ENCODE measurements around the gene RHEB. TPM values are rescaled to one million over a fixed set of nuclear protein-coding genes. Genes with fewer than 3 reads are reported as not detected.

The RHEB gene
- total RNA-seq, 2 experiments from 2014 or later = 57.6 to 93.2 TPM

GRCh38 chr7:151435971-151436370, 83.7 kb downstream of the RHEB start:
- CTCF ChIA-PET (ENCODE audit: unreplicated experiment) = no interaction called here
- Histone ChIP-seq H3K36me3 (ENCODE audit: insufficient read depth, low read length) (no peaks in the 10 kb centered on the region), H2AFZ (ENCODE audit: low read length) (no peak overlapping the region), H3K79me2 (ENCODE audit: insufficient read depth, low read depth, low read length) (no peaks in the 10 kb centered on the region), H3K9me2 (ENCODE audit: insufficient read depth, low read length) (no peaks in the 10 kb centered on the region), H4K20me1 (ENCODE audit: insufficient read depth, low read length) (no peaks in the 10 kb centered on the region), H3K9me3 (ENCODE audit: low read length) (no peaks in the 10 kb centered on the region), H3K27ac (ENCODE audit: low read depth, low read length, poor library complexity, severe bottlenecking) (no peak overlapping the region), H3K4me1 (ENCODE audit: insufficient read depth, low read length, poor library complexity, severe bottlenecking) (peaks cover 6% of the 10 kb centered on the region), H3K4me3 (ENCODE audit: low read depth, low read length, poor library complexity, severe bottlenecking) (no peak overlapping the region), H3K4me2 (ENCODE audit: low read length) (no peak overlapping the region)
- intact Hi-C loops (cut with micrococcal nuclease; ENCODE audit: unreplicated experiment) = no loop called here
- no TSS peak for BruUV-seq (replicated peaks)
- TF ChIP-seq EZH2phosphoT487 (IDR thresholded peaks at IDR 0.05; ENCODE audit: borderline replicate concordance, low read depth, low read length) = no peak
- no peak for TF ChIP-seq CTCF (conservative IDR thresholded peaks at IDR 0.05; ENCODE audit: low read length)
- POLR2A ChIA-PET = no interaction called here
- DNase-seq (ENCODE audit: low spot score) = no peak

GRCh38 chr7:151435103-151435916, 84.4 kb downstream of the RHEB start:
- no peak overlapping the region for H2AFZ ChIP-seq (ENCODE audit: low read length)
- BruUV-seq (replicated peaks) = no TSS peak
- no peak for DNase-seq (ENCODE audit: low spot score)
- TF ChIP-seq EZH2phosphoT487 (IDR thresholded peaks at IDR 0.05; ENCODE audit: borderline replicate concordance, low read depth, low read length) (no peak), CTCF (conservative IDR thresholded peaks at IDR 0.05; ENCODE audit: low read length) (no peak)
- no peaks in the 10 kb centered on the region for H3K9me3 ChIP-seq (ENCODE audit: low read length)
- H3K4me3 ChIP-seq (ENCODE audit: low read depth, low read length, poor library complexity, severe bottlenecking) = no peak overlapping the region
- ChIA-PET CTCF (ENCODE audit: unreplicated experiment) (no interaction called here), POLR2A (no interaction called here)
- no peaks in the 10 kb centered on the region for H3K79me2 ChIP-seq (ENCODE audit: insufficient read depth, low read depth, low read length)
- intact Hi-C loops (cut with micrococcal nuclease; ENCODE audit: unreplicated experiment) = no loop called here
- H3K9me2 ChIP-seq (ENCODE audit: insufficient read depth, low read length) = no peaks in the 10 kb centered on the region
- no peaks in the 10 kb centered on the region for H3K36me3 ChIP-seq (ENCODE audit: insufficient read depth, low read length)
- no peak overlapping the region for H3K4me2 ChIP-seq (ENCODE audit: low read length)
- no peaks in the 10 kb centered on the region for H4K20me1 ChIP-seq (ENCODE audit: insufficient read depth, low read length)
- peaks cover 6% of the 10 kb centered on the region for H3K4me1 ChIP-seq (ENCODE audit: insufficient read depth, low read length, poor library complexity, severe bottlenecking)
- H3K27ac ChIP-seq (ENCODE audit: low read depth, low read length, poor library complexity, severe bottlenecking) = no peak overlapping the region

GRCh38 chr7:151434549-151434948, 85.1 kb downstream of the RHEB start:
- intact Hi-C loops (cut with micrococcal nuclease; ENCODE audit: unreplicated experiment) = no loop called here
- POLR2A ChIA-PET = no interaction called here
- CTCF ChIA-PET (ENCODE audit: unreplicated experiment) = no interaction called here

More at GRCh38 chr7:151434549-151434948, 85.1 kb downstream of the RHEB start:
- Histone ChIP-seq H3K4me2 (ENCODE audit: low read length) (no peak overlapping the region), H3K9me3 (ENCODE audit: low read length) (no peaks in the 10 kb centered on the region), H3K4me1 (ENCODE audit: insufficient read depth, low read length, poor library complexity, severe bottlenecking) (peaks cover 13% of the 10 kb centered on the region), H2AFZ (ENCODE audit: low read length) (no peak overlapping the region), H3K27ac (ENCODE audit: low read depth, low read length, poor library complexity, severe bottlenecking) (no peak overlapping the region), H3K9me2 (ENCODE audit: insufficient read depth, low read length) (no peaks in the 10 kb centered on the region), H3K36me3 (ENCODE audit: insufficient read depth, low read length) (no peaks in the 10 kb centered on the region), H3K79me2 (ENCODE audit: insufficient read depth, low read depth, low read length) (no peaks in the 10 kb centered on the region), H4K20me1 (ENCODE audit: insufficient read depth, low read length) (no peaks in the 10 kb centered on the region), H3K4me3 (ENCODE audit: low read depth, low read length, poor library complexity, severe bottlenecking) (no peak overlapping the region)
- DNase-seq (ENCODE audit: low spot score) = no peak
- no TSS peak for BruUV-seq (replicated peaks)
- TF ChIP-seq CTCF (conservative IDR thresholded peaks at IDR 0.05; ENCODE audit: low read length) (no peak), EZH2phosphoT487 (IDR thresholded peaks at IDR 0.05; ENCODE audit: borderline replicate concordance, low read depth, low read length) (no peak)

Measured in OCI-LY7 (cell line).